OCI-LY7 (cell line): ENCODE results near the gene IMPACT. TPM values are rescaled to one million over a fixed set of nuclear protein-coding genes. Genes with fewer than 3 reads are reported as not detected.

Experiments
- BruUV-seq: library from RNA; stranded (reverse); fragments of 400-500 nt; replicated peaks from 2 replicates; lab custom pipeline; 2021; lab: Mats Ljungman, UMichigan
- CTCF ChIA-PET: fragments of 300-600 bp; sonication (Branson Sonifier 250); formaldehyde crosslinking; loops from one replicate; lab custom pipeline; 2022; ENCODE audit warnings: antibody characterized with exemption; ENCODE audit not compliant: unreplicated experiment; lab: Charles Lee
- POLR2A ChIA-PET: fragments of 300-600 bp; sonication (Branson Sonifier 250); formaldehyde crosslinking; loops from one replicate; lab custom pipeline; 2022; ENCODE audit warnings: antibody characterized with exemption; lab: Charles Lee
- DNase-seq: peaks from one replicate; pipeline ENCODE4 v3.0.0-alpha.2; 2015; ENCODE audit warnings: low spot score
- H2AFZ ChIP-seq: fragments of 200-600 bp; sonication (generic), shearing (Covaris generic); 2 replicates; pipeline ENCODE4 v1.6.1; 2014; ENCODE audit warnings: mild to moderate bottlenecking, antibody characterized with exemption, low read length, moderate library complexity
- H3K27ac ChIP-seq: fragments of 200-600 bp; sonication (generic); 2 replicates; pipeline ENCODE4 v1.5.1; 2014; ENCODE audit warnings: mixed run types, low read depth, mild to moderate bottlenecking, moderate library complexity, low read length, inconsistent platforms; ENCODE audit not compliant: poor library complexity, severe bottlenecking
- H3K36me3 ChIP-seq: fragments of 200-600 bp; sonication (generic); 2 replicates; pipeline ENCODE4 v1.6.1; 2014; ENCODE audit warnings: mild to moderate bottlenecking, antibody characterized with exemption, low read length, moderate library complexity, mixed read lengths; ENCODE audit not compliant: insufficient read depth
- H3K4me1 ChIP-seq: fragments of 200-600 bp; sonication (generic); 2 replicates; pipeline ENCODE4 v1.5.1; 2014; ENCODE audit warnings: mild to moderate bottlenecking, low read length; ENCODE audit not compliant: insufficient read depth, poor library complexity, severe bottlenecking
- H3K4me2 ChIP-seq: fragments of 200-600 bp; sonication (generic); 2 replicates; pipeline ENCODE4 v1.6.1; 2014; ENCODE audit warnings: mild to moderate bottlenecking, low read length
- H3K4me3 ChIP-seq: fragments of 200-600 bp; sonication (generic); 2 replicates; pipeline ENCODE4 v1.5.1; 2014; ENCODE audit warnings: mild to moderate bottlenecking, low read depth, low read length; ENCODE audit not compliant: poor library complexity, severe bottlenecking
- H3K79me2 ChIP-seq: fragments of 200-600 bp; sonication (generic); 2 replicates; pipeline ENCODE4 v1.6.1; 2016; ENCODE audit warnings: low read depth, mild to moderate bottlenecking, low read length, moderate library complexity, mixed read lengths; ENCODE audit not compliant: insufficient read depth
- H3K9me2 ChIP-seq: fragments of 200-600 bp; sonication (generic); 2 replicates; pipeline ENCODE4 v1.6.1; 2016; ENCODE audit warnings: mild to moderate bottlenecking, low read length, mixed read lengths; ENCODE audit not compliant: insufficient read depth
- H3K9me3 ChIP-seq: fragments of 200-600 bp; sonication (generic); 2 replicates; pipeline ENCODE4 v1.6.1; 2014; ENCODE audit warnings: mild to moderate bottlenecking, mixed run types, low read length, mixed read lengths
- H4K20me1 ChIP-seq: fragments of 200-600 bp; sonication (generic); 2 replicates; pipeline ENCODE4 v1.6.1; 2014; ENCODE audit warnings: mild to moderate bottlenecking, antibody characterized with exemption, low read length, moderate library complexity, mixed read lengths; ENCODE audit not compliant: insufficient read depth
- EZH2phosphoT487 ChIP-seq: fragments of 200-600 bp; sonication (generic); IDR thresholded peaks from 2 replicates; pipeline ENCODE4 v1.6.1; 2018; ENCODE audit warnings: low read depth, borderline replicate concordance, mild to moderate bottlenecking, mixed run types, antibody characterized with exemption, low read length, moderate library complexity, mixed read lengths
- intact Hi-C: fragments of 100-400 bp; cut with micrococcal nuclease; formaldehyde crosslinking; loops from one replicate; pipeline ENCODE4 v1.10.0; 2022; ENCODE audit not compliant: unreplicated experiment
- total RNA-seq, 2 experiments: library from RNA; depleted of rRNA in 1 of 2; stranded (reverse); fragments of >200 nt in 1 of 2; shearing (Covaris generic) in 1 of 2; gene quantifications; 2 replicates each; pipeline ENCODE4 v1.2.3, GENCODE V29; 2014 to 2022
- TF ChIP-seq, protein P1 (sequence below): fragments of 200-600 bp; sonication (generic); conservative IDR thresholded peaks from 2 replicates; pipeline ENCODE4 v1.5.1; 2014; ENCODE audit warnings: mild to moderate bottlenecking, antibody characterized with exemption, low read length, moderate library complexity, mixed read lengths

Gene IMPACT
- total RNA-seq, 2 experiments from 2014 or later, result not detected

- DNase-seq, result no peak
- H3K9me2 ChIP-seq, result no peaks in the 10 kb centered on the region
- BruUV-seq, result no TSS peak
- no peaks in the 10 kb centered on the region for H4K20me1 ChIP-seq
- H3K27ac ChIP-seq, result no peak overlapping the region
- H3K4me2 ChIP-seq, result no peak overlapping the region
- H3K4me1 ChIP-seq, result no peaks in the 10 kb centered on the region
- intact Hi-C loops, result no loop called here
- ChIA-PET CTCF (no interaction called here), POLR2A (interaction anchor here (0.6 to 0.9 kb wide), 4 partner anchors 8 to 37 kb away, joined by 3 to 4 read pairs (median 3); no protein-coding TSS in a partner anchor)
- H3K79me2 ChIP-seq, result no peaks in the 10 kb centered on the region
- no peak overlapping the region for H2AFZ ChIP-seq
- H3K9me3 ChIP-seq, result no peaks in the 10 kb centered on the region
- no peak overlapping the region for H3K4me3 ChIP-seq
- H3K36me3 ChIP-seq, result no peaks in the 10 kb centered on the region
- no peak for TF ChIP-seq EZH2phosphoT487
- TF ChIP-seq, protein P1, sequence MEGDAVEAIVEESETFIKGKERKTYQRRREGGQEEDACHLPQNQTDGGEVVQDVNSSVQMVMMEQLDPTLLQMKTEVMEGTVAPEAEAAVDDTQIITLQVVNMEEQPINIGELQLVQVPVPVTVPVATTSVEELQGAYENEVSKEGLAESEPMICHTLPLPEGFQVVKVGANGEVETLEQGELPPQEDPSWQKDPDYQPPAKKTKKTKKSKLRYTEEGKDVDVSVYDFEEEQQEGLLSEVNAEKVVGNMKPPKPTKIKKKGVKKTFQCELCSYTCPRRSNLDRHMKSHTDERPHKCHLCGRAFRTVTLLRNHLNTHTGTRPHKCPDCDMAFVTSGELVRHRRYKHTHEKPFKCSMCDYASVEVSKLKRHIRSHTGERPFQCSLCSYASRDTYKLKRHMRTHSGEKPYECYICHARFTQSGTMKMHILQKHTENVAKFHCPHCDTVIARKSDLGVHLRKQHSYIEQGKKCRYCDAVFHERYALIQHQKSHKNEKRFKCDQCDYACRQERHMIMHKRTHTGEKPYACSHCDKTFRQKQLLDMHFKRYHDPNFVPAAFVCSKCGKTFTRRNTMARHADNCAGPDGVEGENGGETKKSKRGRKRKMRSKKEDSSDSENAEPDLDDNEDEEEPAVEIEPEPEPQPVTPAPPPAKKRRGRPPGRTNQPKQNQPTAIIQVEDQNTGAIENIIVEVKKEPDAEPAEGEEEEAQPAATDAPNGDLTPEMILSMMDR, result no peak
Measured at GRCh38 chr18:24474406-24474805, 47.9 kb downstream of the IMPACT start.

- DNase-seq, result no peak
- intact Hi-C loops, result no loop called here
- Histone ChIP-seq H2AFZ (no peak overlapping the region), H3K9me3 (no peaks in the 10 kb centered on the region), H3K27ac (no peak overlapping the region), H3K4me3 (no peak overlapping the region), H3K4me2 (no peak overlapping the region), H3K36me3 (no peaks in the 10 kb centered on the region), H3K79me2 (no peaks in the 10 kb centered on the region), H3K4me1 (no peaks in the 10 kb centered on the region), H4K20me1 (no peaks in the 10 kb centered on the region), H3K9me2 (no peaks in the 10 kb centered on the region)
- ChIA-PET POLR2A (no interaction called here), CTCF (no interaction called here)
- BruUV-seq, result no TSS peak
- TF ChIP-seq, protein P1, result no peak
Measured at GRCh38 chr18:24475926-24476589, 49.6 kb downstream of the IMPACT start.

GRCh38 chr18:24479371-24479770, 52.9 kb downstream of the IMPACT start:
- CTCF ChIA-PET, result no interaction called here
- H4K20me1 ChIP-seq, result no peaks in the 10 kb centered on the region
- POLR2A ChIA-PET, result no interaction called here
- no peak overlapping the region for H2AFZ ChIP-seq
- intact Hi-C loops, result no loop called here
- BruUV-seq, result no TSS peak
- no peak overlapping the region for H3K4me2 ChIP-seq
- H3K9me2 ChIP-seq, result no peaks in the 10 kb centered on the region
- DNase-seq, result no peak
- H3K36me3 ChIP-seq, result no peaks in the 10 kb centered on the region
- no peaks in the 10 kb centered on the region for H3K9me3 ChIP-seq
- H3K4me1 ChIP-seq, result no peaks in the 10 kb centered on the region
- no peak overlapping the region for H3K4me3 ChIP-seq
- no peak for TF ChIP-seq EZH2phosphoT487
- TF ChIP-seq, protein P1, result no peak
- H3K27ac ChIP-seq, result no peak overlapping the region
- H3K79me2 ChIP-seq, result no peaks in the 10 kb centered on the region
